NCI-H460 (cell line): Measurements from ENCODE around the gene CPLX1. TPM values are rescaled to one million over a fixed set of nuclear protein-coding genes. Genes with fewer than 3 reads are reported as not detected.

Source experiments
- DNase-seq: peaks from one replicate; pipeline ENCODE4 v3.0.0-alpha.2; 2016; ENCODE audit warnings: low read depth; ENCODE audit errors: extremely low read depth
- total RNA-seq: library from RNA; depleted of rRNA; stranded (reverse); fragments of >200 nt; shearing (Covaris generic); gene quantifications from 2 replicates; pipeline ENCODE4 v1.2.3, GENCODE V29; 2014

The CPLX1 gene
- total RNA-seq, 1 experiment from 2014 or later = 0.10 TPM

DNA sequence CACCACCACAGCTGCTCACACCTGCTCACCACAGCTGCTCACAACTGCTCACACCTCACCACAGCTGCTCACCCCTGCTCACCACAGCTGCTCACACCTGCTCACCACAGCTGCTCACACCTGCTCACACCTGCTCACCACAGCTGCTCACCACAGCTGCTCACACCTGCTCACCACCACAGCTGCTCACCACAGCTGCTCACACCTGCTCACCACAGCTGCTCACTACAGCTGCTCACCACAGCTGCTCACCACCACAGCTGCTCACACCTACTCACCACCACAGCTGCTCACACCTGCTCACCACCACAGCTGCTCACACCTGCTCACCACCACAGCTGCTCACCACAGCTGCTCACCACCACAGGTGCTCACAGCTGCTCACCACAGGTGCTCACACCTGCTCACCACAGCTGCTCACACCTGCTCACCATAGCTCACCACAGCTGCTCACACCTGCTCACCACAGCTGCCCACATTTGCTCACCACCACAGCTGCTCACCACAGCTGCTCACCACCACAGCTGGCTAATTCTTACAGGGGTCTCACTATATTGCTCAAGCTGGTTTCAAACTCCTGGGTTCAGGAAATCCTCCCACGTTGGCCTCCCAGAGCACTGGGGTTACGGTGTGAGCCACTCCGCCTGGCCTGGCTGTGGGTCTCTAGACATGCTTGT is 30.4 kb upstream of the CPLX1 start:
- no peak for DNase-seq

GRCh38 chr4:855880-856224 is 29.9 kb upstream of the CPLX1 start:
- DNase-seq = no peak

GRCh38 chr4:854356-854755 is 28.4 kb upstream of the CPLX1 start:
- no peak for DNase-seq

GRCh38 chr4:853416-853781 is 27.5 kb upstream of the CPLX1 start:
- no peak for DNase-seq

DNA sequence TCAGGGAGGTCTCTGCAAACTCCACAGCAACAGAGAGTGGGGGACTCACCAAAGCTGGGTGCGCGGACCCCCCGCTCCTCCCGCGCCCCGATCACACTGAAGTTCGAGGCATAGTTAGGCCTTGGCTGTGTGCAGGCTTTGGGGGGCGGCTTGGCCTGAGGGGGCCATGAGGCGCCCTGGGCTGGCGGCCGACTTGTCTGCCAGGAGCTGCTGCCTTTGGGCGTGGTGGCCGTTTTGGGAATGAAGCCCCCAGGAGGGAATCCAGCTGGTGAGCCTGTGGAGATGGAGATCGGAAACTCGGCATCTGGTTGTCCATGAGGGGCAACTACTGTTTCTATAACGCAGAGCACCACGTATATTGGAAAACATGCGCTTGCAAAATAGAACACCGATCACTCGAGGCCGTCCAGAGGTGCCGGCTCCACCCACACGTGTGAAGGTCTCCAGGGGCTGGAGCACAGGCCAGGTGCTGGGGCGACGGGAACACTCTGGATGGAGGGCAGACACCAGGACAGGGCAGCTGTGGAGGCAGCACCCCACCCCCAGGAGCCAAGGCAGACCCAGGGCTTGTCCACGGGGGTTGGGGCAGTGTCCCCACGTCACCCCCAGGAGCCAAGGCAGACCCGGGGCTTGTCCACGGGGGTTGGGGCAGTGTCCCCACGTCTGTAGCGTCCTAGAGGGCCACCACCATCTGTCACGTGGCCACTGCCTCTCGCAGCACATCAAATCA is 25.9 kb upstream of the CPLX1 start:
- DNase-seq = no peak

GRCh38 chr4:850323-850945 is 24.5 kb upstream of the CPLX1 start:
- no peak for DNase-seq

- no peak for DNase-seq
These were observed 23.7 kb upstream of the CPLX1 start for GRCh38 chr4:849478-850175.

- no peak for DNase-seq
These were observed 23.0 kb upstream of the CPLX1 start for GRCh38 chr4:848803-849477.

- DNase-seq = no peak
These were observed 22.4 kb upstream of the CPLX1 start for GRCh38 chr4:848307-848691.

- DNase-seq = no peak
These were observed 19.9 kb upstream of the CPLX1 start for GRCh38 chr4:845836-846251.

GRCh38 chr4:845233-845835 is 19.4 kb upstream of the CPLX1 start:
- DNase-seq = no peak

- no peak for DNase-seq
These were observed 18.9 kb upstream of the CPLX1 start for GRCh38 chr4:844752-845232.

- no peak for DNase-seq
These were observed 13.9 kb upstream of the CPLX1 start for GRCh38 chr4:839675-840443.

GRCh38 chr4:837772-838171 is 11.8 kb upstream of the CPLX1 start:
- DNase-seq = no peak

DNA sequence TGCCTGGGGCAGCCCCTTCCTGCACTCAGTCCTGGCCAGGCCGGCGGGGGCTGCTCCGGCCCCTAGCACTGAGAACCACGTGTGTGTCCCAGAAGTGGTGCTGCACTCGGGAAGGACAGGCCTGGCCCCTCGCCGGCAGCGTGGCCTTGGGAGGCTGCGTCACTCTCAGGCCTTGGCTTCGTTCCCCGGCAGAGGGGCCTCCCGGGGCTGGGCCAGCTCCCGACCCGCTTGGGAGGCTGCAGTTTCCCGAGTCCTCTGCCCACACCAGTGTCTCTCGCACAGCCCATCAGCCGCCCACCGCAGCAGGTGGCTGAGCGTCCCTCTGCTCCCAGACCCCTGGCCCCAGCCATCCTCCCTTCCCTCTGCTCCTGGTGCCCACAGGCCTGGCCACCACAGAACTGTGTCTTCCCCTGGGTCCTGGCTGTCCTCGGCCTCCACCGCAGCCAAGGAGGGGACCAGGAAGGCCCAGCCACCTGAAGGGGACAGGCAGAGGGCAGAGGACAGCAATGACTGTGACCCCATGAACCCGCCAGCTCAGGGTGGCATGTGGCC is 10.9 kb upstream of the CPLX1 start:
- no peak for DNase-seq

DNA sequence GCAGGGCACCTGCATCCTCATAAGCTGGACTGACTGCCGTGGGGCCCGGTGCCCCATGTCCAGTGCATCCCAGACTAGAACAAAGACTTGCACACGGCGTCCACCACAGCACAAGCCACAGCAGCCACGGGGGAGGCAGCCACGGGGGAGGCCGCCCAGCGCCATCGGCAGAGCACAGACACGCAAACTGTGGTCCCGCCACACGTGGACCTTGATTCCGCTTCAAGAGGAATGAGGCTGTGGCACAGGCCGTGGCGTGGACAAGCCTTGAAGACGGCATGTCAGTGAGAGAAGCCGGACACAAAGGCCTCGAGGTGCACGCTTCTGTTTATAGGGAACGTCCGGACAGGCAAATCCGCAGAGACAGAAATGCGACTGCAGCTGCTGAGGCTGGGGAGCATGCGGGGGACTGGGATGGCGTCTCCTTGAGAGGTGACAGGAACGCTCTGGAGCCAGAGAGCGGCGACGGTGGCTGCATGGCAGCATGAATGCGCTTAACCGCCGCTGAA is 10.1 kb upstream of the CPLX1 start:
- no peak for DNase-seq

DNA sequence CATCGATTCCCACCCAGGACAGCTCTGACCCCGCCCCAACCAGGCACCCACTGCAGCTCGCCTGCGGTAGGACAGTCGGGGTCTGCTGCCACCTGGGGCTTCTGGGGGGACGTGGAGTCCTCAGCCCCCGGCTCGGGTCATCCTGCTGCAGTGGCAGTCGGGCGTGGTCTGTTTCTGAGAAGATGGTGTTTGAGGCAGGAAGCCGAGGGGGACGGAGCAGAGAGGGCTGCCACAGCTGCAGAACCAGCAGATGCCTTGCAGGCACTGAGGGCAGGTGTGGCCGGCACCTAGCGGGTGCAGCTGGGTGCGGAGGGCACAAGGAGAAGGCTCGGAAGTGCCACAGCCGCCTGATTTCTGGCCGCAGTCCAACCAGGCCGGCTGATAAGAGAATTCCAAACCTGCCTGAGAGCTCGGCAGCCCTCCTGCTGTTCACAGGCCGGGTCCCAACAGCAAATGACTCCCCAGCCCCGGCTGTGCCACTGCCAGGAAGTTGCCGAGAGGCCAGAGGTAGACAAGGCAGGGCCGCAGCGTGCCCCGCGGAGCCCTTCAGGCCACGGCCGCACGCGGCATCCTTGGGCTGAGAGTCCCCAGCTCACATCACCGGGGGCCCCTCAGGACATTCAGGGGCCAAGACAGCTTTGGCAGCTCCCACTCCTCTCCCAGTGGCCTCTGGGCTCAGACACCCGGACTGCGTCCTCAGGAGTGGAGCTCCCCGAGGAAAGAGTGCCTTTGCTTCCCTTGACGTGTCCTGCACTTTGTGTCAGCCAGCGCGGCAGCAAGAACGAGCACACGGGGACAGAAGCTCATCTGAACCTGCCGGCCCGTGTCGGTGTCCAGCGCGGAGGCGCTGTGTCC is 9.4 kb upstream of the CPLX1 start:
- no peak for DNase-seq
